H1 (cell line): ENCODE data around the gene EPB41L2. TPM values are rescaled to one million over a fixed set of nuclear protein-coding genes. Genes with fewer than 3 reads are reported as not detected.

Experiments
- CTCF ChIA-PET: fragments of 300-600 bp; sonication (Branson Sonifier 250); formaldehyde crosslinking; loops from one replicate; lab custom pipeline; 2021; ENCODE audit not compliant: partially characterized antibody; lab: Charles Lee
- POLR2A ChIA-PET: fragments of 300-600 bp; sonication (Branson Sonifier 250); formaldehyde crosslinking; loops from one replicate; lab custom pipeline; 2021; ENCODE audit warnings: inconsistent platforms; ENCODE audit not compliant: partially characterized antibody; lab: Charles Lee
- DNase-seq, 2 experiments: peaks; one replicate each; pipeline versions ENCODE4 v3.0.0 to v3.0.0-alpha.2; 2010 to 2022; ENCODE audit warnings: low spot score in 2 of 2, low read depth in 1 of 2, mixed read lengths in 1 of 2
- FAIRE-seq: peaks from 2 replicates; lab custom pipeline; 2011; peaks lifted over from hg19 to GRCh38; lab: Jason Lieb, UNC
- H2AFZ ChIP-seq: 2 replicates; pipeline ENCODE4 v1.8.1; 2012; ENCODE audit warnings: low read length, inconsistent platforms
- H2AK5ac ChIP-seq: 2 replicates; pipeline ENCODE4 v1.6.1; 2013; ENCODE audit warnings: low read depth, low read length
- H2BK120ac ChIP-seq: replicated peaks from 2 replicates; pipeline ENCODE3; 2013; ENCODE audit warnings: low read depth, low read length, inconsistent platforms
- H2BK12ac ChIP-seq: 2 replicates; pipeline ENCODE4 v1.6.1; 2013; ENCODE audit warnings: low read depth, low read length
- H2BK15ac ChIP-seq: 2 replicates; pipeline ENCODE4 v1.6.1; 2013; ENCODE audit warnings: low read length
- H2BK20ac ChIP-seq: 2 replicates; pipeline ENCODE4 v1.6.1; 2013; ENCODE audit warnings: low read length
- H2BK5ac ChIP-seq: 2 replicates; pipeline ENCODE4 v1.6.1; 2013; ENCODE audit warnings: low read depth, low read length
- H3K14ac ChIP-seq: 2 replicates; pipeline ENCODE4 v1.6.1; 2013; ENCODE audit warnings: inconsistent platforms; ENCODE audit not compliant: insufficient read length
- H3K18ac ChIP-seq: 2 replicates; pipeline ENCODE4 v1.6.1; 2013; ENCODE audit warnings: low read length; ENCODE audit errors: extremely low read depth
- H3K23ac ChIP-seq: 2 replicates; pipeline ENCODE4 v1.6.1; 2013; ENCODE audit warnings: inconsistent platforms; ENCODE audit not compliant: insufficient read length
- H3K23me2 ChIP-seq: 2 replicates; pipeline ENCODE4 v1.6.1; 2013; ENCODE audit warnings: low read depth, low read length
- H3K27ac ChIP-seq: 2 replicates; pipeline ENCODE4 v1.6.1; 2011; ENCODE audit warnings: low read depth, low read length, inconsistent platforms
- H3K27me3 ChIP-seq, 4 experiments: replicated peaks in 1 of 4; 1 replicate in 1 of 4; 2 replicates in 3 of 4; pipeline versions ENCODE4 v1.6.1 to v1.8.1; 2011 to 2013; ENCODE audit warnings: low read length in 3 of 4, mild to moderate bottlenecking in 3 of 4, inconsistent platforms in 2 of 4, mixed read lengths in 2 of 4, moderate library complexity in 1 of 4; ENCODE audit not compliant: control insufficient read depth in 3 of 4, insufficient read depth in 3 of 4; ENCODE audit errors: extremely low read depth in 1 of 4
- H3K36me3 ChIP-seq, 4 experiments: 2 replicates each; pipeline versions ENCODE4 v1.6.1 to v1.8.1; 2011 to 2013; ENCODE audit warnings: mild to moderate bottlenecking in 4 of 4, low read length in 3 of 4, moderate library complexity in 2 of 4, control low read depth in 1 of 4, inconsistent platforms in 1 of 4; ENCODE audit not compliant: insufficient read depth in 4 of 4, control insufficient read depth in 2 of 4
- H3K4ac ChIP-seq: replicated peaks from 2 replicates; pipeline ENCODE3; 2013; ENCODE audit warnings: low read length, low read depth, mixed read lengths, inconsistent platforms; ENCODE audit not compliant: insufficient read length
- H3K4me1 ChIP-seq, 4 experiments: replicated peaks in 1 of 4; 1 replicate in 1 of 4; 2 replicates in 3 of 4; pipeline versions ENCODE4 v1.6.1 to v1.8.1; 2011 to 2013; ENCODE audit warnings: low read length in 3 of 4, inconsistent platforms in 2 of 4, mixed read lengths in 1 of 4; ENCODE audit not compliant: insufficient read depth in 4 of 4, control insufficient read depth in 3 of 4
- H3K4me2 ChIP-seq, 2 experiments: 2 replicates each; pipeline versions ENCODE4 v1.6.1 to v1.8.1; 2011 to 2013; ENCODE audit warnings: low read depth in 2 of 2, low read length in 2 of 2, control low read depth in 1 of 2, inconsistent platforms in 1 of 2, mild to moderate bottlenecking in 1 of 2; ENCODE audit not compliant: insufficient read depth in 1 of 2
- H3K4me3 ChIP-seq, 4 experiments: fragments of 200-600, 300-600 bp in 1 of 4; sonication (generic), shearing (Covaris generic), sonication (Bioruptor Twin) in 1 of 4; 2 replicates each; pipeline versions ENCODE4 v1.5.1 to v1.8.1; 2011 to 2016; ENCODE audit warnings: low read length in 4 of 4, low read depth in 3 of 4, control low read depth in 2 of 4, inconsistent platforms in 2 of 4, mild to moderate bottlenecking in 2 of 4, mixed read lengths in 1 of 4, moderate library complexity in 1 of 4; ENCODE audit not compliant: insufficient read depth in 2 of 4; ENCODE audit errors: extremely low read depth in 1 of 4
- H3K56ac ChIP-seq: replicated peaks from 2 replicates; pipeline ENCODE3; 2013; ENCODE audit warnings: low read depth, mild to moderate bottlenecking, mixed read lengths, low read length, inconsistent platforms; ENCODE audit not compliant: insufficient read length
- H3K79me1 ChIP-seq: 2 replicates; pipeline ENCODE4 v1.6.1; 2013; ENCODE audit warnings: low read depth, low read length, control low read depth
- H3K79me2 ChIP-seq, 2 experiments: 2 replicates each; pipeline versions ENCODE4 v1.6.1 to v1.8.1; 2012 to 2013; ENCODE audit warnings: low read length in 2 of 2, mild to moderate bottlenecking in 2 of 2, inconsistent platforms in 1 of 2; ENCODE audit not compliant: insufficient read depth in 2 of 2, control insufficient read depth in 1 of 2
- H3K9ac ChIP-seq, 4 experiments: replicated peaks in 1 of 4; 1 replicate in 1 of 4; 2 replicates in 3 of 4; pipeline versions ENCODE4 v1.6.1 to v1.8.1; 2011 to 2013; ENCODE audit warnings: low read depth in 3 of 4, low read length in 3 of 4, control low read depth in 2 of 4, mild to moderate bottlenecking in 2 of 4, moderate library complexity in 2 of 4, inconsistent platforms in 1 of 4; ENCODE audit errors: extremely low read depth in 1 of 4
- H3K9me3 ChIP-seq, 2 experiments: 2 replicates each; pipeline versions ENCODE4 v1.6.1 to v1.8.1; 2012 to 2013; ENCODE audit warnings: mild to moderate bottlenecking in 2 of 2, moderate library complexity in 2 of 2, control low read depth in 1 of 2, inconsistent platforms in 1 of 2, low read depth in 1 of 2, low read length in 1 of 2, mixed read lengths in 1 of 2; ENCODE audit not compliant: insufficient read depth in 2 of 2
- H4K20me1 ChIP-seq, 2 experiments: replicated peaks in 1 of 2; 2 replicates each; pipeline versions ENCODE3 to v1.8.1; 2011 to 2013; ENCODE audit warnings: inconsistent platforms in 2 of 2, low read length in 2 of 2, mild to moderate bottlenecking in 1 of 2; ENCODE audit not compliant: insufficient read depth in 2 of 2, control insufficient read depth in 1 of 2
- H4K5ac ChIP-seq: 2 replicates; pipeline ENCODE4 v1.6.1; 2013; ENCODE audit warnings: low read length, low read depth, mixed read lengths, inconsistent platforms; ENCODE audit not compliant: insufficient read length
- H4K8ac ChIP-seq: 2 replicates; pipeline ENCODE4 v1.8.0; 2013; ENCODE audit warnings: mild to moderate bottlenecking, moderate library complexity, low read length, inconsistent platforms; ENCODE audit not compliant: insufficient read depth; ENCODE audit errors: extremely low read depth
- H4K91ac ChIP-seq: replicated peaks from 2 replicates; pipeline ENCODE3; 2013; ENCODE audit warnings: low read length, mixed read lengths, inconsistent platforms; ENCODE audit not compliant: insufficient read length
- JUN ChIP-seq: IDR thresholded peaks from 2 replicates; pipeline ENCODE4 v1.6.1; 2011; ENCODE audit warnings: low read depth, mild to moderate bottlenecking, improper control_type of control experiment, low read length
- KDM4A ChIP-seq: IDR thresholded peaks from one replicate; pipeline ENCODE4 v1.7.1; 2012; ENCODE audit warnings: low read depth, mild to moderate bottlenecking, moderate library complexity, low read length, inconsistent platforms; ENCODE audit not compliant: severe bottlenecking
- NRF1 ChIP-seq: IDR thresholded peaks from 2 replicates; pipeline ENCODE4 v1.6.1; 2011; ENCODE audit warnings: mild to moderate bottlenecking, low read depth, low read length, improper control_type of control experiment
- POLR2A ChIP-seq, 2 experiments: IDR thresholded peaks; 1 replicate in 1 of 2; 2 replicates in 1 of 2; pipeline ENCODE4 v1.6.1; 2011; ENCODE audit warnings: low read depth in 2 of 2, low read length in 2 of 2, mild to moderate bottlenecking in 2 of 2; ENCODE audit errors: control extremely low read depth in 1 of 2
- RNF2 ChIP-seq: fragments of 200-900, 300-1000 bp; sonication (generic); IDR thresholded peaks from 2 replicates; pipeline ENCODE4 v1.7.1; 2016; ENCODE audit warnings: borderline replicate concordance, low read depth, mild to moderate bottlenecking, antibody characterized with exemption, low read length; ENCODE audit not compliant: poor library complexity, severe bottlenecking; ENCODE audit errors: missing control alignments
- WGBS, 2 experiments: shearing (Covaris generic) in 1 of 2; methylation state at CpG; one replicate each; pipeline versions ENCODE4 v1.1.6 to v1.1.7; 2013 to 2015; ENCODE audit warnings: low lambda C conversion rate in 2 of 2, mixed read lengths in 2 of 2, inconsistent platforms in 1 of 2, low coverage in 1 of 2, missing lambda C conversion rate in 1 of 2; ENCODE audit not compliant: insufficient replicate concordance in 2 of 2, insufficient coverage in 1 of 2, insufficient read length in 1 of 2; ENCODE audit errors: extremely low coverage in 1 of 2, missing lambda C conversion rate in 1 of 2; 5-methylcytosine and 5-hydroxymethylcytosine counted together
- polyA plus RNA-seq, 7 experiments: library from polyadenylated mRNA; depleted of rRNA in 3 of 7; stranded (reverse) in 5 of 7; unstranded in 2 of 7; fragments of >200 nt in 5 of 7; fragments of 200-250 nt in 2 of 7; gene quantifications; 1 replicate in 5 of 7; 2 replicates in 1 of 7; 4 replicates in 1 of 7; pipeline versions ENCODE4 v1.2.1 to v1.2.3, GENCODE V29; 2011 to 2013; ENCODE audit warnings: missing spikeins in 2 of 7, mixed read lengths in 2 of 7
- total RNA-seq: library from RNA; stranded (reverse); fragmentation: NEBNext Ultra II Directional; extraction: Animal tissue kit (Norgen Biotek cat#: 25700); gene quantifications from 2 replicates; pipeline ENCODE4 v1.2.1, GENCODE V29; 2021
- TF ChIP-seq, protein P1 (sequence below): IDR thresholded peaks from 2 replicates; pipeline ENCODE4 v1.6.1; 2012; ENCODE audit warnings: low read length, inconsistent platforms
- TF ChIP-seq, protein P2 (sequence below): IDR thresholded peaks from 2 replicates; pipeline ENCODE4 v1.6.1; 2011; ENCODE audit warnings: low read length, improper control_type of control experiment
- TF ChIP-seq, protein P3 (sequence below): IDR thresholded peaks from 2 replicates; pipeline ENCODE4 v1.6.1; 2012; ENCODE audit warnings: inconsistent platforms

Gene EPB41L2
- total and polyA plus RNA-seq, 2 of the 8 experiments (the other 6 are each of a cell fraction or from before 2014, with no cell fraction given) = 22.5 to 123 TPM

DNA sequence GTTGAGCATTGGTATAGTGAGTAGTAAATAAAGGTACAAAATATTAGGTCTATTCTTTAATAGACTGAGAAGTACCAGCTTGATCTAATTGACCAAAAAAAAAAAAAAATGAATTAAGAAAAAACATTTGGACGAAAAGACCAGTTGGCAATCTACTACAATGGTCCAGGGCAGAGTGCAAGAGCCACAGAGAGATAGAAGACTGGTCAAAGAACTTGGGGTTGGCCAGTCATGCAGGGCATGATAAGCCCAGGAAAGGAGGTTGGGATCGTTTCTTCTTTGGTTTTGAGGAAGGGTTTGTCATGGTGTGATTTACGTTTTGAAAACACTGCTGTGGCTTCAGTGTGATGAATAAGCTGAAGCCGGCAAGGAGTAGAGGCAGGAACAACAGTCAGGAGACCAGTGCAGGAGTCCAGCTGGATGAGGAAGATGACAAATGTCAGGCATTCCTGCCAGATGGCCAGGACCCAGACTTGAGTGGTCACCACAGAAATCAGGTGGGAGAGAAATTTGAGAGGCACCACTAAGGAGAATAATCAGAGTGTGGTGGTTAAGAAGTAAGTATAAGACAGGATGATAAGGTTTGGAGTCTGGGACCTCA lies 221.8 kb downstream of the EPB41L2 start:
- Histone ChIP-seq H3K9ac (no peak overlapping the region), H3K27me3 (no peaks in the 10 kb centered on the region), H3K9me3 (no peaks in the 10 kb centered on the region), H3K79me1 (no peaks in the 10 kb centered on the region), H3K56ac (no peak overlapping the region), H4K5ac (no peak overlapping the region), H4K8ac (no peak overlapping the region), H3K14ac (no peak overlapping the region), H3K4ac (no peak overlapping the region), H2BK5ac (peak overlapping the region; percentile 49; the same call in 1 of the 2 replicates), H4K91ac (no peak overlapping the region), H2AK5ac (peak overlapping the region; percentile 43; the same call in 1 of the 2 replicates), H3K4me2 (peak overlapping the region in 1 of 2 experiments; percentile 70; a peak in 2 of 4 replicates), H4K20me1 (no peaks in the 10 kb centered on the region), H3K4me1 (peaks cover 4 to 11% (median 6%) of the 10 kb centered on the region in 4 experiments; a peak in 6 of 7 replicates), H2AFZ (no peak overlapping the region), H2BK20ac (peak overlapping the region; percentile 4; the same call in 1 of the 2 replicates), H2BK15ac (no peak overlapping the region), H3K18ac (no peak overlapping the region; the same call in 1 of the 2 replicates), H3K23ac (no peak overlapping the region), H3K36me3 (no peaks in the 10 kb centered on the region; a peak in 1 of 8 replicates), H2BK12ac (peak overlapping the region; percentile 85; the same call in 1 of the 2 replicates), H3K4me3 (peak overlapping the region in 1 of 4 experiments; percentile 12; a peak in 1 of 8 replicates), H3K27ac (no peak overlapping the region), H3K79me2 (no peaks in the 10 kb centered on the region), H2BK120ac (peak overlapping the region; percentile 7), H3K23me2 (no peaks in the 10 kb centered on the region)
- DNase-seq = no peak
- POLR2A ChIA-PET = no interaction called here
- CTCF ChIA-PET = interaction anchor here (1.6 to 2.7 kb wide), 2 partner anchors 143 to 519 kb away, joined by 5 to 8 read pairs; no protein-coding TSS in a partner anchor
- FAIRE-seq = no peak
- 81% methylated on average over 4 of the region's 4 CpGs; no CpG with 5 or more reads in 1 of the 2 experiments for WGBS, 2 experiments
- TF ChIP-seq NRF1 = no peak
- TF ChIP-seq, protein P1, sequence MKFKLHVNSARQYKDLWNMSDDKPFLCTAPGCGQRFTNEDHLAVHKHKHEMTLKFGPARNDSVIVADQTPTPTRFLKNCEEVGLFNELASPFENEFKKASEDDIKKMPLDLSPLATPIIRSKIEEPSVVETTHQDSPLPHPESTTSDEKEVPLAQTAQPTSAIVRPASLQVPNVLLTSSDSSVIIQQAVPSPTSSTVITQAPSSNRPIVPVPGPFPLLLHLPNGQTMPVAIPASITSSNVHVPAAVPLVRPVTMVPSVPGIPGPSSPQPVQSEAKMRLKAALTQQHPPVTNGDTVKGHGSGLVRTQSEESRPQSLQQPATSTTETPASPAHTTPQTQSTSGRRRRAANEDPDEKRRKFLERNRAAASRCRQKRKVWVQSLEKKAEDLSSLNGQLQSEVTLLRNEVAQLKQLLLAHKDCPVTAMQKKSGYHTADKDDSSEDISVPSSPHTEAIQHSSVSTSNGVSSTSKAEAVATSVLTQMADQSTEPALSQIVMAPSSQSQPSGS = no peak
- TF ChIP-seq, protein P2, sequence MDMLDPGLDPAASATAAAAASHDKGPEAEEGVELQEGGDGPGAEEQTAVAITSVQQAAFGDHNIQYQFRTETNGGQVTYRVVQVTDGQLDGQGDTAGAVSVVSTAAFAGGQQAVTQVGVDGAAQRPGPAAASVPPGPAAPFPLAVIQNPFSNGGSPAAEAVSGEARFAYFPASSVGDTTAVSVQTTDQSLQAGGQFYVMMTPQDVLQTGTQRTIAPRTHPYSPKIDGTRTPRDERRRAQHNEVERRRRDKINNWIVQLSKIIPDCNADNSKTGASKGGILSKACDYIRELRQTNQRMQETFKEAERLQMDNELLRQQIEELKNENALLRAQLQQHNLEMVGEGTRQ = no peak
- no peak for TF ChIP-seq POLR2A (IDR thresholded peaks at IDR 0.05; ENCODE audit: control extremely low read depth in 1 of 2, low read depth in 2 of 2, low read length in 2 of 2)
- TF ChIP-seq KDM4A = no peak
- TF ChIP-seq JUN = no peak
- TF ChIP-seq, protein P3, sequence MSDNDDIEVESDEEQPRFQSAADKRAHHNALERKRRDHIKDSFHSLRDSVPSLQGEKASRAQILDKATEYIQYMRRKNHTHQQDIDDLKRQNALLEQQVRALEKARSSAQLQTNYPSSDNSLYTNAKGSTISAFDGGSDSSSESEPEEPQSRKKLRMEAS = no peak
- no peak for TF ChIP-seq RNF2
